Activated naive CD8-positive, alpha-beta T cell treated with anti-CD3 and anti-CD28 coated beads, Interleukin-2, amount 50 U/mL, for 16 hours (primary cell): ENCODE results near the gene UBN1.

Source experiments
- DNase-seq: peaks from one replicate; pipeline ENCODE4 v3.0.0-alpha.2; 2020; ENCODE audit warnings: low read depth, low spot score

The UBN1 gene

DNA sequence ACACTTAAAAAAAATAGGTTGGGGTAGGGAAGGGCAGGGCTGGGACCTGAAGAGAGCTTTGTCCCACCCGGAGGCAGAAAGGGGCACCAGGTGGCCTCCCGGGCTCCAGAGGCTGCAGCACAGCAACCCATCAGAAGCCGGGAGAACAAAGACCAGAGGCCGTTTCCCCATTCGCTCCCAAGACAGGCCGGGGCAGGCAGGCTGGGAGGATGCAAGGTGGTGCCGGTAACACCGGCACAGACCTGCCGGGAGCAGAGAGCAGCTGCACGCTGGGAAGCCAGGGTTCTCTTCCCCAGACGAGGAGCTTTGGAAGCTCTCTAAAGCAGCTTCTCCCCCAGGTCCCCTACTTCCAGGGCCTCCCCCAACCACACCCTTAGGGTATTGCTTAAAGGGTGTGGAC is 84.1 kb downstream of the UBN1 start:
- no peak for DNase-seq
